Measurements from ENCODE around the gene SFSWAP.
"Not testable (repeated sequence)": the region's sequence is repeated elsewhere in the genome, so short reads cannot be mapped to it uniquely, and the experiment has no call there.

The SFSWAP gene

DNA sequence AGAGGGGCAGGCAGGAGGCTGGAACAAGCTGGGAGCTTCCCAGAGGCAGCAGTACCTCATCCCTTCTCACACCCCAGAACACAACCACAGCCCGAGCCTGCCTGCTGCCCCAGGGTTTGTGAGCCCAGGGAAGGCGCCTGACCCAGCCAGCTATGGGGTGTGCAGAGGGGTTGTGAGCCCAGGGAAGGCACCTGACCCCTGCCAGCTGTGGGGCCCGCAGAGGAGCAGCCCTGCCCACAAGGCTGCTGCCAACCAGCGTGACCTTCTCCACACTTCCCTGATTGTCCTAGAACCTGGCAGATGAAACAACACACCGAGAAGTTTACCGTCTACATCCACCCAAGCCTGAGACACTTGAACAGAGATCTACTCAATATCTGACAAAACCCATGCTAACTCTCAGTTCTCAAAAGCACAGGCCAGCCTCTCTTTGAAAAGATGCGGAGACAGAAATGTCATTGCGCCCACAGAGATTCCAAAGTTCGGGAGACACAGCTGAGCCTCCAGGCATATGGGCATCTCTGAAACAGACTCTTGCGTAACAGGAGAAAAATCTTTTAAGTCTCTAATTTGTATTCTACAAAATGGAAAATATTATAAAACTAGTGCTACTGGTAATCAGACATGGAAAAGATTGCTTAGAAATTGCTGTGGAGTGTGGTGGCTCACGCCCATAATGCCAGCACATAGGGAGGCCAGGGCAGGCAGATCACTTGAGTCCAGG is 47.3 kb downstream of the SFSWAP start:
- DNase-seq (ENCODE audit: low read depth in 2 of 2), result no peak

GRCh38 chr12:131759176-131759575 is 48.3 kb downstream of the SFSWAP start:
- DNase-seq (ENCODE audit: low read depth in 2 of 2), result no peak

DNA sequence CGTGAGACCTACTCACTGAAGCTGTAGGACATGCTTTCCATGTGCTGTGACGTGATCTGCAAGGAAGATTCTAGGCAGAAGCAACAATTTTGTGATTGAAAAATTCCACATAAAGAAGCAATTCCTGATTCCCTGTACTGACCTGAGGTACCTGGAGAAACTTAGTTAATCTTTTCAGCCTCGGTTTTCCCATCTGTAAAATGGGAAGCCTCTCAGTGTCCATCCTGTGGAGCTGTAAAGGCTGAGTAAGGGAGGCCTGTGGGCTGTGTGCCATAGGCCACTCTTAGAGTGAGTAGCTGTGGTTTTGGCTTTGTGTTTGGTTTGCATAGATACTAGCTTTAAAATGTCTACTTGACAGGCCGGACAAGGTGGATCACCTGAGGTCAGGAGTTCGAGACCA is 50.7 kb downstream of the SFSWAP start:
- no peak for DNase-seq (ENCODE audit: low read depth in 2 of 2)

- DNase-seq (ENCODE audit: low read depth in 2 of 2), result no peak
Observed at GRCh38 chr12:131764738-131765137, 53.8 kb downstream of the SFSWAP start.

DNA sequence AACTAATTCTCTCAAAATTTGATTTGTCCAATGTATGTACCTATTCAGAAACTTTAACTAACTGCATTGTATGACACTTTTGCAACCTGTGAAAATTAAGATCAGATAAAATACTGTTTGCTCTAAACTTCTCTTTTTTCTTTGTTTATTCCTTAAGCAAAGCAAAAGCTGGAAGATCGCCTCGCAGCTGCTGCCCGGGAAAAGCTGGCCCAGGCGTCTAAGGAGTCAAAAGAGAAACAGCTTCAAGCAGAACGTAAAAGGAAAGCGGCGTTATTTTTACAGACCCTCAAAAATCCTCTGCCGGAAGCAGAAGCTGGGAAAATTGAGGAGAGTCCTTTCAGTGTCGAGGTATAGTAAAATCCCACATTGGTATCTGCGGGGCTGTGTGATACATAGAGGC is 55.1 kb downstream of the SFSWAP start:
- DNase-seq (ENCODE audit: low read depth in 2 of 2), result no peak

DNA sequence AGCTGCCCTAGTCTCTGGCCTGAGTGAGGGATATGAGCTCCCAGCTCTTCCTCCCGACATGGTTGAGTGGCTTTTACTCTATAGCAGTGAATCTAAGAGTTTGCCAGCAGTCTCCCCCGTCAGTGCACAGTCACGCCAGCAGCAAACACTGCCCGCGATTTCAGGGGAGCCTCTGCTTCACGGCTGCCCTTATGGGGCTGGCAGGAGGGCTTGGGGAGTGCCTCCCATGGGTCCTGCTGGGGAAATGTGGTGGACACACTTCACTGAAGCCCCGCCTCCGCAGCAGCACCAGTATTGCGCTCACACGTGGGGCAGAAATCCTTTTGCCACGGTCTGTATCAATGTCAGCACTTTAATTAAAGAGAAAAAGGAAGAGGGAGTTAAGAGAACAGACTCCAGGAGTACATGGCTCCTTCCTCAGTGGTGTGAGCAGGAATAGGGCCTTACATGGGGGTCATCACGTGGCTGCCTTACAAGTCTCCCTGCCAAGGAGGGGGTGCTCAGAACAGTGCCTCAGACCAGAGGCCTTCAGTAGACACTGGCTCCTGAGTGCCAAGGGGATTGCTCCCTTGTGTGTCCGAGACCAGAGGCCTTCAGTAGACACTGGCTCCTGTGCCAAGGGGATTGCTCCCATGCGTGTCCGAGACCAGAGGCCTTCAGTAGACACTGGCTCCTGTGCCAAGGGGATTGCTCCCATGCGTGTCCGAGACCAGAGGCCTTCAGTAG is 55.7 kb downstream of the SFSWAP start:
- DNase-seq (ENCODE audit: low read depth in 2 of 2), result no peak

DNA sequence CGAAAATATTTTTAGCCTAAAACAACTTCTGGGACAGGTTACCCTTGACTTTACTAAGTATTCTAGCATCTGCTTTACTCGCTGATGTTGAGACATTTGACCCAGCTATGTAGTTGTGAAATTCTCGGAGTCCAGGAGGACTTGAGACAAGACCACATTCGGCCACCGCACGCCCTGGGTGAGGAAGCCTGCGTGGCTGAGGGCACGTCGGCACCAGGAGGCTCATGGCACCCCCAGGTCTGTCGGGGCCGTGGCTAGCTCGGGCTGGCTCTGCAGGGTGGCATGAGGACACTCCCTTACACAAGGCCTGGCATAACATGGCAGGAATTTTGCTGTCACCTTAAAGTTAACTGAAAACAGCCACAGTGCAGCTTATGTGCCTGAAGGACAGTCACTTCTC is 59.2 kb downstream of the SFSWAP start:
- DNase-seq (ENCODE audit: low read depth in 2 of 2), result no peak

DNA sequence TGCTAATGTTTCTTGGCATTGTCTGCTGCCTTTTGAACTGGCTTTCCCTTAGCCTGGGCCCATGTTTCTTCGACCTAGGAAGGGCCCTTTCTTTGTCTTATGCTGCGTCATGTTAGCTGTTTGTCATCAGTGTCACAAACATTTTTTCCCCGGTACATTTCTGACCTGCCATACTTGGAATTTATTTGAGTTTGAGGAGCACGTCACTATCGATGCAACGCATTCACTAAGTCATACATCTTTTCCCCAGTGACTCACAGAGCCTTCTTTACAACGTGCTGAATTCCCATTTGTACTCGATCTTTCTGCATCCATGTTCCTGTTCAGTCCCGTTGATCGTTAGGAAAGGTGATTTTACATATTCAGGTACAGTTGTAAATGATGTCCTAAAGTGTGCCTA is 61.1 kb downstream of the SFSWAP start:
- no peak for DNase-seq (ENCODE audit: low read depth in 2 of 2)

- no peak for DNase-seq (ENCODE audit: low read depth in 2 of 2)
Observed at GRCh38 chr12:131773582-131774221, 62.8 kb downstream of the SFSWAP start.

- DNase-seq (ENCODE audit: low read depth in 2 of 2), result no peak
Observed at GRCh38 chr12:131774576-131775391, 63.9 kb downstream of the SFSWAP start.

- DNase-seq (ENCODE audit: low read depth in 2 of 2), result no peak
Observed at GRCh38 chr12:131775392-131776236, 64.7 kb downstream of the SFSWAP start.

DNA sequence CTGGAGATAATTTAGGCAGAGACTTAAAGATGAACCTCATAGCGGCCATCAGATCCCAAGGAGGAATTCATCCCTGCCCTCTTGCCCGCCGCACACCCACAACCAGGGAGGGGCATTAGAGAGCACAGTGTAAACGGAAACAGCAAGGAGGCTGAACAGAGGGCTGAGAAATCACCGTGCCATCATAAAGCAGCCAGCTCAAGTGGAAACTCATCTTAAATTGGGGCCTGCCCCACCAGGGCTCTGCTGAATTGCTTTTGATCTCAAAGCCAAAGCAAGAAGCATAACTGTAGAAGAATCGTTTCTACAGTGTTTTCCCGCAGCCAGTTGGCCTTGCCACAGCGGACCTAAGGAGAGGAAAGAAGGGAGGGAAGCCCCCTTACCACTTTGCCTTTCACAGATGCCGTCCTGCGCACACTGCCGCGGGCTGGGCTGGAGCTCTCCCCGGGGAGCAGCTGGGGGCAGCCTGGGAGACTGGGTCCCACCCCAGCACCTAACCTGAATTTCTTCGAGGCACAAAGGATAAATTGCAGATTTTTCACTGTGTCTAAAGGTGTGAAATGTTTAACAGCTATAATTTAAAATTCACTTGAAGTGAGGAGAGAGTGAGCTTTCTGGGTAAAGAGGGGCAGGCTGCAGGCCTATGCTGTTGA is 65.5 kb downstream of the SFSWAP start:
- DNase-seq (ENCODE audit: low read depth in 2 of 2), result no peak

DNA sequence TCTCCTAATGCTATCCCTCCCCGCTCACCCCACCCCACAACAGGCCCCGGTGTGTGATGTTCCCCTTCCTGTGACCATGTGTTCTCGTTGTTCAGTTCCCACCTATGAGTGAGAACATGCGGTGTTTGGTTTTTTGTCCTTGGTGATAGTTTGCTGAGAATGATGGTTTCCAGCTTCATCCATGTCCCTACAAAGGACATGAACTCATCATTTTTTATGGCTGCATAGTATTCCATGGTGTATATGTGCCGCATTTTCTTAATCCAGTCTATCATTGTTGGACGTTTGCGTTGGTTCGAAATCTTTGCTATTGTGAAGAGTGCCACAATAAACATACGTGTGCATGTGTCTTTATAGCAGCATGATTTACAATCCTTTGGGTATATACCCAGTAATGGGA is 66.4 kb downstream of the SFSWAP start:
- not testable (repeated sequence) for DNase-seq (ENCODE audit: low read depth in 2 of 2)

GRCh38 chr12:131779027-131779426 is 68.1 kb downstream of the SFSWAP start:
- DNase-seq (ENCODE audit: low read depth in 2 of 2), result no peak

DNA sequence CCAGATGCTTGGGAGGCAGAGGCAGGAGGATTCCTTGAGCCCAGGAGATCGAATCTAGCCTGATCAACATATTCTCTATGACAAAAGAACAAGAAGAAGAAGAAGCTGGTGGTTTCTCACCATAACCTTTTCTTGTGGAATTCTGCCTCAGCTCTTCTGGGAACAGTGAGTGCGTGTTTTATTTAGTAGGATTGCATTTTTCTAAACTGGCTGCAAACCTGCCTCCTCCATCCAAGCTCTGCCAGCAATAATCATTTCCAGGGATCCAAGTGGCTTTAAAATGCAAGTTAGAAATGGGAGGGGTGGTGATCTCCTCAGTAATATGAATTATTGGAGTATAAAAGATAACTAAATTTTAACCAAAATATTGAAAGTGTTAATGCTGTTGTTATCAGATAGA is 71.2 kb downstream of the SFSWAP start:
- DNase-seq (ENCODE audit: low read depth in 2 of 2), result no peak

- no peak for DNase-seq (ENCODE audit: low read depth in 2 of 2)
Observed at GRCh38 chr12:131783915-131784541, 73.1 kb downstream of the SFSWAP start.

- no peak for DNase-seq (ENCODE audit: low read depth in 2 of 2)
Observed at GRCh38 chr12:131784909-131785762, 74.2 kb downstream of the SFSWAP start.

- DNase-seq (ENCODE audit: low read depth in 2 of 2), result no peak
Observed at GRCh38 chr12:131785763-131786330, 75.0 kb downstream of the SFSWAP start.

DNA sequence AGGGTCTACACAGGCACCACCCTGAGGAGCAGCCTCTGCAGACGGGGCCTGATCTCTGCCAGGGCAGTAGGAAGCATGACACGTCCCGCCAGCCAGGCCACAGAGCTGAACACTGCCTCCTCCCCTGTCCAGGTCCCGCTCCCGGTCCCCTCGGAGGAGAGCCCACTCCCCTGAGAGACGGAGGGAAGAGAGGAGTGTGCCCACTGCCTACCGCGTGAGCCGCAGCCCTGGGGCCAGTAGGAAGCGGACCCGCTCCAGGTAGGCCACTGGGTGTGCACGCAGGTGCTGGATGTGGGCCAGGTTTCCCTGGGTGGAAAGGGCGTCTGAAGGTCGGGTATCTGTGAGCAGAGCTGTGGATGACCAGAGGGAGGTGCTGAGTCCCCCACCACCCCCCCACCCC is 75.4 kb downstream of the SFSWAP start:
- DNase-seq (ENCODE audit: low read depth in 2 of 2), result no peak
